ENCODE results near the gene FAM20A. TPM values are rescaled to one million over a fixed set of nuclear protein-coding genes. Genes with fewer than 3 reads are reported as not detected.
"Not testable (repeated sequence)": the region's sequence is repeated elsewhere in the genome, so short reads cannot be mapped to it uniquely, and the experiment has no call there.

FAM20A gene
- total RNA-seq, 1 donor from 2014 or later = 0.44 TPM

DNA sequence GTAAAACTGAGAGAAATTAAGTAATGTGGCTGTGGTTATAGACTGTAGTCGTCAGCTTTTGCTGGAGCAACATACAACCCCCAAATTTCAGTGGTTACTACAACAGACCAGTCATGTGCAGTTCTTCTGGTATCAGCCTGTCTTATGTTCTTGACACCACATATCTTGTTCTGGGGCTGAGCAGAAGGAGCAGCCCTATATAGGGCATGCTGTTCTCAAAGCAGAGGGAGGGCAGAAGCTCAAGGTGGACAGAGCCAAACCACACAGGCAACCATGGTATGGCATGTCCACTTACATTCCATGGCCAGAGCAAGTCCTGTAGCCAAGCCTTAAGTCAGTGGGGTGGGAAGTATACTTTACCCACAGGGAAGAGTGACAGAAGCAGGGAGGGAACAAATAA is 81.3 kb downstream of the FAM20A start:
- DNase-seq (ENCODE audit: low spot score) = no peak

DNA sequence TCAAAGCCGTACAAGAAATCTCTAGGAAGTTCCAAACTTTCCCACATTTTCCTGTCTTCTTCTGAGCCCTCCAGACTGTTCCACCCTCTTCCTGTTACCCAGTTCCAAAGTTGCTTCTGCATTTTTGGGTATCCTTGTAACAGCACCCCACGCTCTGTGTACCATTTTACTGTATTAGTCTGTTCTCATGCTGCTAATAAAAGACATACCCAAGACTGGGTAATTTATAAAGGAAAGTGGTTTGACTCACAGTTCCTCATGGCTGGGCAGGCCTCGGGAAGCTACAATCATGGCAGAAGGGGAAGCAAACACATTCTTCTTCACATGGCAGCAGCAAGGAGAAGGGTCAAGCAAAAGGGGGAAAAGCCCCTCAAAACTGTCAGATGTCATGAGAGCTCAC is 82.1 kb downstream of the FAM20A start:
- H3K27ac Mint-ChIP-seq (ENCODE audit: unreplicated experiment); DNase-seq (ENCODE audit: low spot score); H3K9me3 Mint-ChIP-seq (ENCODE audit: unreplicated experiment); H3K27me3 Mint-ChIP-seq (ENCODE audit: unreplicated experiment): not testable (repeated sequence)
- peak overlapping the region; percentile 57 for H3K4me3 Mint-ChIP-seq (ENCODE audit: unreplicated experiment)
- peaks cover 27% of the 10 kb centered on the region for H3K4me1 Mint-ChIP-seq (ENCODE audit: unreplicated experiment)
- H3K36me3 Mint-ChIP-seq (ENCODE audit: low read depth, unreplicated experiment) = peaks cover 52% of the 10 kb centered on the region

More for the DNA sequence above, 81.3 kb downstream of the FAM20A start:
- peaks cover 56% of the 10 kb centered on the region for H3K36me3 Mint-ChIP-seq (ENCODE audit: low read depth, unreplicated experiment)
- H3K4me1 Mint-ChIP-seq (ENCODE audit: unreplicated experiment) = peaks cover 20% of the 10 kb centered on the region
- H3K9me3 Mint-ChIP-seq (ENCODE audit: unreplicated experiment) = no peaks in the 10 kb centered on the region
- H3K27me3 Mint-ChIP-seq (ENCODE audit: unreplicated experiment) = peaks cover 3% of the 10 kb centered on the region
- peak overlapping the region; percentile 51 for H3K27ac Mint-ChIP-seq (ENCODE audit: unreplicated experiment)
- TF ChIP-seq CTCF (IDR thresholded peaks at IDR 0.05; ENCODE audit: unreplicated experiment) = no peak
- H3K4me3 Mint-ChIP-seq (ENCODE audit: unreplicated experiment) = no peak overlapping the region

DNA sequence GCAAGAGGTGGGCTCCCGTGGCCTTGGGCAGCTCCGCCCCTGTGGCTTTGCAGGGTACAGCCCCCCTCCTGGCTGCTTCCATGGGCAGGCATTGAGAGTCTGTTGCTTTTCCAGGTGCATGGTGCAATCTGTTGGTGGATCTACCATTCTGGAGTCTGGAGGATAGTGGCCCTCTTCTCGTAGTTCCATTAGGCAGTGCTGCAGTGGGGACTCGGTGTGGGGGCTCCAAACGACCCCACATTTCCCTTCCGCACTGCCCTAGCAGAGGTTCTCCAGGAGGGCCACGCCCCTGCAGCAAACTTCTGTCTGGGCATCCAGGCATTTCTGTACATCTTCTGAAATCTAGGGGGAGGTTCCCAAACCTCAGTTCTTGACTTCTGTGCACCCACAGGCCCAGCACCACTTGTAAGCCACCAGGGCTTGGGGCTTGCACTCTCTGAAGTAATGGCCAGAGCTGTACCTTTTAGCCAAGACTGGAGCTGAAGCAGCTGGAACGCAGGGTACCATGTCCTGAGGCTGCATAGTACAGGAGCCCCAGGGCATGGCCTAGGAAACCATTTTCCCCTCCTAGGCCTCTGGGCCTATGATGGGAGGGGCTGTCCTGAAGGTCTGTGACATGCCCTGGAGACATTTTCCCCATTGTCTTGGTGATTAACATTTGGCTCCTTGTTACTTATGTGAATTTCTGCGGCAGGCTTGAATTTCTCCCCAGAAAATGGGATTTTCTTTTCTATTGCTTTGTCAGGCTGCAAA is 82.9 kb downstream of the FAM20A start:
- H3K4me3 Mint-ChIP-seq (ENCODE audit: unreplicated experiment) = peak overlapping the region; percentile 57
- H3K4me1 Mint-ChIP-seq (ENCODE audit: unreplicated experiment) = peaks cover 33% of the 10 kb centered on the region
- DNase-seq (ENCODE audit: low spot score) = no peak

GRCh38 chr17:68517605-68518004 is 83.6 kb downstream of the FAM20A start:
- H3K4me3 Mint-ChIP-seq (ENCODE audit: unreplicated experiment) = peak overlapping the region; percentile 85
- H3K27ac Mint-ChIP-seq (ENCODE audit: unreplicated experiment) = peak overlapping the region; percentile 86
- not testable (repeated sequence) for H3K9me3 Mint-ChIP-seq (ENCODE audit: unreplicated experiment); DNase-seq (ENCODE audit: low spot score)
- H3K27me3 Mint-ChIP-seq (ENCODE audit: unreplicated experiment) = peaks cover 12% of the 10 kb centered on the region
- H3K4me1 Mint-ChIP-seq (ENCODE audit: unreplicated experiment) = peaks cover 38% of the 10 kb centered on the region
- H3K36me3 Mint-ChIP-seq (ENCODE audit: low read depth, unreplicated experiment) = peaks cover 55% of the 10 kb centered on the region

More for the DNA sequence above, 82.9 kb downstream of the FAM20A start:
- H3K36me3 Mint-ChIP-seq (ENCODE audit: low read depth, unreplicated experiment) = peaks cover 54% of the 10 kb centered on the region
- no peaks in the 10 kb centered on the region for H3K9me3 Mint-ChIP-seq (ENCODE audit: unreplicated experiment)
- peaks cover 7% of the 10 kb centered on the region for H3K27me3 Mint-ChIP-seq (ENCODE audit: unreplicated experiment)
- peak overlapping the region; percentile 57 for H3K27ac Mint-ChIP-seq (ENCODE audit: unreplicated experiment)
- TF ChIP-seq CTCF (IDR thresholded peaks at IDR 0.05; ENCODE audit: unreplicated experiment) = no peak

GRCh38 chr17:68516732-68517131 is 84.4 kb downstream of the FAM20A start:
- Mint-ChIP-seq H3K4me3 (ENCODE audit: unreplicated experiment) (peak overlapping the region; percentile 32), H3K36me3 (ENCODE audit: low read depth, unreplicated experiment) (peaks cover 51% of the 10 kb centered on the region), H3K27me3 (ENCODE audit: unreplicated experiment) (peaks cover 17% of the 10 kb centered on the region), H3K27ac (ENCODE audit: unreplicated experiment) (no peak overlapping the region), H3K4me1 (ENCODE audit: unreplicated experiment) (peaks cover 41% of the 10 kb centered on the region), H3K9me3 (ENCODE audit: unreplicated experiment) (no peaks in the 10 kb centered on the region)
- no peak for TF ChIP-seq CTCF (IDR thresholded peaks at IDR 0.05; ENCODE audit: unreplicated experiment)
- no peak for DNase-seq (ENCODE audit: low spot score)
